PC-9 (cell line): Measurements from ENCODE around the gene LCP1.

Experiments
- EZH2 ChIP-seq: fragments of 200-600 bp; sonication (generic); IDR thresholded peaks from 2 replicates; pipeline ENCODE4 v1.8.0; 2017; ENCODE audit warnings: antibody characterized with exemption, low read depth
- TF ChIP-seq, protein P1 (sequence below): fragments of 200-600 bp; sonication (generic); conservative IDR thresholded peaks from 2 replicates; pipeline ENCODE4 v1.6.1; 2017; ENCODE audit warnings: mixed run types, antibody characterized with exemption, mild to moderate bottlenecking, moderate library complexity

DNA sequence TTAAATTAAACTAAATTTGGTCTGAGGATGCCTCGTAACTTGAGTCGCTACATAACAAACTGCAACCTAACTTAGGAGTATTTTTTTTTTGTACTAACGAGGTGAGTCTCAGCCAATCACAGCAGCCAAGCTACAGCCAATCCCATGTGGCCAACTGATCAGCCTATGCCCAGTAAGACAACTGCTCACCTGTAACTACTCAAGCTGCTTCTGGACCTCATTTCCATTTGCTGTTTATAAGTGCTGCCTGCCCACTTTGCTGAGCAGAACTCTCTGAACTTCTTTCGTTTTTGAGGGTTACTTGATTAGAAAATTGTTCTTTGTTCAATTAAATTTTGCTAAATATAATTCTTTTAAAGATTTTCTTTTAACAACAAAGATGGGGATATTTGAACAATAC lies 81.0 kb downstream of the LCP1 start:
- TF ChIP-seq EZH2: no peak
- TF ChIP-seq, protein P1, sequence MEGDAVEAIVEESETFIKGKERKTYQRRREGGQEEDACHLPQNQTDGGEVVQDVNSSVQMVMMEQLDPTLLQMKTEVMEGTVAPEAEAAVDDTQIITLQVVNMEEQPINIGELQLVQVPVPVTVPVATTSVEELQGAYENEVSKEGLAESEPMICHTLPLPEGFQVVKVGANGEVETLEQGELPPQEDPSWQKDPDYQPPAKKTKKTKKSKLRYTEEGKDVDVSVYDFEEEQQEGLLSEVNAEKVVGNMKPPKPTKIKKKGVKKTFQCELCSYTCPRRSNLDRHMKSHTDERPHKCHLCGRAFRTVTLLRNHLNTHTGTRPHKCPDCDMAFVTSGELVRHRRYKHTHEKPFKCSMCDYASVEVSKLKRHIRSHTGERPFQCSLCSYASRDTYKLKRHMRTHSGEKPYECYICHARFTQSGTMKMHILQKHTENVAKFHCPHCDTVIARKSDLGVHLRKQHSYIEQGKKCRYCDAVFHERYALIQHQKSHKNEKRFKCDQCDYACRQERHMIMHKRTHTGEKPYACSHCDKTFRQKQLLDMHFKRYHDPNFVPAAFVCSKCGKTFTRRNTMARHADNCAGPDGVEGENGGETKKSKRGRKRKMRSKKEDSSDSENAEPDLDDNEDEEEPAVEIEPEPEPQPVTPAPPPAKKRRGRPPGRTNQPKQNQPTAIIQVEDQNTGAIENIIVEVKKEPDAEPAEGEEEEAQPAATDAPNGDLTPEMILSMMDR: no peak
